DLD1 (cell line): ENCODE results near the gene HSDL1.

Experiments
- in situ Hi-C: cut with HindIII; loops from 2 replicates; pipeline ENCODE4 v1.10.0; 2017; ENCODE audit warnings: low sequenced_read_pairs

HSDL1 gene

DNA sequence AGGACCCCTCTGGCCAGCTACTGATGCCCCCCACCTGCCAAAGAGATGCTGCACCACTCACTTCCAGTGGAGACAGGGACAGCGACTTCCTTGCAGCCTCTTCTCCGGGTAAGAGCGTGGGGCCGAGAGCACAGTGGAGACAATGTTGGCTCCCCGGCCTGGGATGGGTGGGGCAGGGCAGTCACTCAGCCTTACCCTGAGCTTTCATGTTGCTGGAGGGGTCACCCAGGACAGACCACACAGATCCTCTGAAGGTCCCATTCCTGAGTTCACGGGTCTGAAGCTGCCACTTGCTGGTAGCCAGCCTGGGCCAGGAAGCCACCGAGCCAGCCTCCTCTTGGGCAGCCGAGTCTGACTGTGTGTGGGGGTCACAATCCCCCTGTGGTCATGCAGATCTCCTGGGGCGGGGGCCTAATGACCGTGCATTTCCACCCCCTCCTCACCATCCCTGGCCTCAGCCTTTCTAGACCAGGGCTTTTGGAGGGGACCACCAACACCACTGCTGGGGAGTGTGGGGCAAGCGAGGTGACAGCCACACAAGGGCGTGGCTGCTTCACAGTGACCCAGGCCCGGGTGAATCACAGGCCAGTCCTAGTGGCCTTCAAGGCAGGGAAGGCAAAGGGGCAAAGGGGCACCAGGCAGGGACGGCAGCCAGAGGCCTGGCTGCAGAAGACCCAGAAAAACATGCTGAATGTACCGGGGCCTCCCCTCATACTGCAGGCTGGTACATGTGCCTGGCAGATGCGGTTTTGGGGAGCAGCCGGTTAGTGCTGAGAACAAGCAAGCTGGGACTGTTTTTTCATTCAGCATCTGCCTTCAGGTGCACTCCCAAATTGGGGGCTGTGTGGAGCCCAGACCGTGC is 31.4 kb upstream of the HSDL1 start:
- in situ Hi-C loops, result no loop called here

DNA sequence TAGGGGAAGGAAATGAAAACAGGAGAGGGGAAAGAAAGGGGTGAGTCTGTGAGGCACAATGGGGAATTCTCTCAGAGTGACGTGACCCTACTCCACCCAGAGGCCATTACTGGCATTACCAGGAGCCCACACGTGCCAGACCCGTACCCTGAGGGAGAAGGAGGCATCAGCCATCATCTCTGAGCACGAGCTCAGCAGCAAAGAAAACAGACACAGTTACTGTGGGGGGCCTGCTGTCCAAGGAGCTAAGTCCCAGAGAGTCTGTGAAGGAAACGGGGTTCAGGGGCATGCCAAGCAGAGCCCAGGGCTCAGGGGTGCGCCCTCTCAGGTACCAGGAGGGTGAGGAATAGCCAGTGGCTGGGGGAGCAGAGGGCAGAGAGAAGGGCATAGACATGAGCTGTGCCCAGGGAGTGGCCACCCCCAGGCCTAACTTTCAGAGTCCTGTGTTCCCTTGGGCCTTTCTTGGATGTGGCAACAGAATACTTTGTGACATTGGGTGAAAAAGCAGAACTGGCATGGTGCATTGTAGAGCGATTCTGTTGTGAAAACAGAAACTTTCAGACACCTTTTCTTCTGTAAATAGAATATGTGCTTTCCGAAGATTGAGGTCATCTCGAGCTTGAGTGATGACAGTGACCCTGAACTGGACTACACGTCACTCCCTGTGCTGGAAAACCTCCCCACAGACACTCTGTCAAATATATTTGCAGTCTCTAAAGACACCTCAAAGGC is 30.5 kb upstream of the HSDL1 start:
- in situ Hi-C loops, result no loop called here

DNA sequence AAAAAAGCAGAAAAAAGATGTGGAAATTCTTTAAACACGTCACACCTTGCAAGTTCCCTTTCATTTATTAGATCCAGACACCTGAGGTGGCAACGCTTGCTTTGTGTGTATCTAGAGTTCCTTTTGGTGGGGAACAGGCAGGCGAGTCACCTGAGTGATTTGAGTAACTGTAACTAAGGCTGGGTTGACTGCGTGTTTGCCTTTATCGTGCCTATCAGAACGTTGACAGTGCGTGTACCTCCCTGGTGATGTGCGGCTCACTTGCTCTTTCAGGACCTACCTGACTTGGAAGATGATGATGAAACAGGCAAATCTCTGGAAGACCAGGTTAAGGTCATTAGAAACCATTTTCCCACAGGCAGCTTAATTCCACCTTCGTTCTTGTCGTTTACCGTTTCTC is 29.4 kb upstream of the HSDL1 start:
- in situ Hi-C loops, result no loop called here

DNA sequence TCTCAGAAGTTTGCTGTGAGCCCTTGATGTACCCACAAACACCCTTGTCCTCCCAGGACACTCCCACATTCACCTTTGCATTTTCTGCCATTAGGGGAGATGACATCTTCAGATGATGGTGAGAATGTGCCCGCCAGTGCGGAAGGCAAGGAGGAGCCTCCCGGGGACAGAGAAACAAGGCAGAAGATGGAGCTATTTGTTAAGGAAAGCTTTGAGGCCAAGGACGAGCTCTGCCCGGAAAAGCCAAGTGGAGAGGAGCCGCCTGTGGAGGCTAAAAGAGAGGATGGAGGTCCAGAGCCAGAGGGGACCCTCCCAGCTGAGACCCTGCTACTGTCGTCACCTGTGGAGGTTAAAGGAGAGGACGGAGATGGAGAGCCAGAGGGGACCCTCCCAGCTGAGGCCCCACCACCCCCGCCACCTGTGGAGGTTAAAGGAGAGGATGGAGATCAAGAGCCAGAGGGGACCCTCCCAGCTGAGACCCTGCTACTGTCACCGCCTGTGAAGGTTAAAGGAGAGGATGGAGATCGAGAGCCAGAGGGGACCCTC is 24.9 kb upstream of the HSDL1 start:
- in situ Hi-C loops, result no loop called here

DNA sequence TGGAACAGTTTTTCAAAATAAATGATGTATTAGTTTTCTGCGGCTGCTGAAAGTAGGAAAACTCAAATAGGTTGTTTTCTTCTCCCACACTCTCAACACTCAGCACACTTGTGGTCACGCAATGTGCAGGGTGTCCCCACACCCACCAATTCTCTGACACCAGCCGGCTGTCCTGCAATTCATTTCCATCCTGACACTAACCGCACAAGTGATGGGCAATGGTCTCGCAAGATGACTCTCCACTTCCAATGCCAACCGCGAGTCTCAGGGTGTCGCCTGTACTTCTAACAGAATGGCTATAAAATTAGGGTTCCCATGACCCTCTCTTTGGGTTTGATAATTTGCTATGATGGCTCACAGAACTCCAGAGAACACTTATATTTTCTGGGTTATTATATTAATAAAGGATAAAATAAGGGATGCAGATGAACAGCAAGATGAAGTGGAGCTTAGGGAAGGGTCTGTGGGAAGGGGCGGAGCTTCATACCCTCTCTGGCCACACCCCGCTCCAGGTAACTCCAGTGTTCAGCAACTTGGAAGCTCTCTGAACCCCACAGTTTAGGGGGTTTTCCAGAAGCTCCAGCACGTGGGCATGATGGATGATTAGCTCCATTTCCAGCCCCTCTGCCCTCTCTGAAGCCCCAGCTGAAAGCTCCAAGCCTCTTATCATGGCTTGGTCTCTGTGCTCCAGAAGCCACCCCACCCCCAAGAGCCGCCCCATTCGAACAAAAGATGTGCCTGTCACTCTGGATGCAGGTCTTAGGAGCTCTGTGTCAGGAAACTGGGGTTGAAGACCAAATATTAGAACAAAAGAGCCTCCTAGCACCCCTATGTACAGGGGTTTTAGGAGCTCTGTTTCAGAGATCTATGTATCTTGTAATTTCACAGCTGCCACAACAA is 22.1 kb upstream of the HSDL1 start:
- in situ Hi-C loops, result no loop called here

GRCh38 chr16:84165746-84166145 is 20.8 kb upstream of the HSDL1 start:
- in situ Hi-C loops, result no loop called here

GRCh38 chr16:84161801-84162200 is 16.8 kb upstream of the HSDL1 start:
- in situ Hi-C loops, result no loop called here

- in situ Hi-C loops, result no loop called here
These were observed 16.1 kb upstream of the HSDL1 start for GRCh38 chr16:84161037-84161436.

- in situ Hi-C loops, result no loop called here
These were observed 14.8 kb upstream of the HSDL1 start for GRCh38 chr16:84159800-84160199.

GRCh38 chr16:84159007-84159406 is 14.0 kb upstream of the HSDL1 start:
- in situ Hi-C loops, result no loop called here

- in situ Hi-C loops, result no loop called here
These were observed 11.4 kb upstream of the HSDL1 start for GRCh38 chr16:84156342-84156784.

GRCh38 chr16:84155771-84156170 is 10.8 kb upstream of the HSDL1 start:
- in situ Hi-C loops, result no loop called here

DNA sequence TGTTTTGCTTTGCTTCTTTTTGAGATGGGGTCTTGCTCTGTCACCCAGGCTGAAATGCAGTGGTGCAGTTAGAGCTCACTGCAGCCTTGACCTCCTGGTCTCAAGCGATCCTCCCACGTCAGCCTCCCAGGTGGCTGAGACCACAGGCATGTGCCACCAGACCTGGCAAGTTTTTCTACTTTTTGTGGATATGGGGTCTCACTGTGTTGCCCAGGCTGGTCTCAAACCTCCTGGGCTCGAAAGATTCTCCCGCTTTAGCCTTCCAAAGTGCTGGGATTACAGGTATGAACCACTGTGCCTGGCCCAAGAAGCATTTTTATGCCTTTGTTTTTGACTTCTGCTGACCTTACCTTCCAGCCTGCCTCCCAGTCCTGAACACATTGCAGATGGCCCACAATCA is 10.2 kb upstream of the HSDL1 start:
- in situ Hi-C loops, result no loop called here

- in situ Hi-C loops, result no loop called here
These were observed 8.8 kb upstream of the HSDL1 start for GRCh38 chr16:84153660-84154214.

- in situ Hi-C loops, result no loop called here
These were observed 5.9 kb upstream of the HSDL1 start for GRCh38 chr16:84150926-84151325.

DNA sequence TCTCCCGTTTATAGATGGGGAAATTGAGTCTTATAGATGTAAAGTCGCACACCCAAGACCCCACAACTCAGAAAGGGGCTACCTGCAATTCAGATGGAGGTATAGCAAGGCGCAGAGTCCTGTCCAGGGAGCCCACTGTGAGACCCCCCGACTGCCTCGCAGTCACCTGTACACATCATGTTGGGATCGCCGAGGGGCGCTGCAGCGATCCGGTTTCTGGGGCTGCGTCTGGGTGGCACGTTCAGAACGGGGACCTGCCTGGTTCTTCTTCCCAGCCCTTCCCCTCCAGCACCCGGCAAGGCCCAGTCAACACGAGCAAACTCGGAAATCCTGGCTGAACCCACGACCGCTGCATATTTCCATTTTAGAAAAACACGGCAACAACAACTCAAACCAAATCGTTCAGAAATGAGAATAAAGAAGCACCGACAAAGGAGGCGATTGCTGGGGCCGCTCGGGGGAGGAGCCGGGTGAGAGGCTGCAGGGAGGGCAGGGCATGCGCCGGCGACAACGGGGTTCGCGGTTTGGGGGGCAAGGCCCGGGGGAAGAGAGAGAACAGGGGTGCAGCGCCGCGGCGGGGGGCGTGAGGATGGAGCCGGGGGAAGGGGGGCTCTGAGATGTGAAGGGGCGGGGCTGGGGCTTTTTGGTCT is 643 bp downstream of the HSDL1 start:
- in situ Hi-C loops, result no loop called here

GRCh38 chr16:84143784-84144199 is 1.2 kb downstream of the HSDL1 start:
- in situ Hi-C loops, result no loop called here

GRCh38 chr16:84143081-84143480 is 1.9 kb downstream of the HSDL1 start:
- in situ Hi-C loops, result no loop called here

- in situ Hi-C loops, result no loop called here
These were observed 3.8 kb downstream of the HSDL1 start for GRCh38 chr16:84141143-84141670.
